Astrocyte (in vitro differentiated cells and primary cell): ENCODE data around the gene TLE2. TPM values are rescaled to one million over a fixed set of nuclear protein-coding genes. Genes with fewer than 3 reads are reported as not detected.

Experiments
- DNase-seq: peaks from one replicate; pipeline ENCODE4 v3.0.0-alpha.2; 2010; ENCODE audit warnings: low read depth
- FAIRE-seq: peaks from 2 replicates; lab custom pipeline; 2011; peaks lifted over from hg19 to GRCh38; lab: Jason Lieb, UNC
- H2AFZ ChIP-seq: 2 replicates; pipeline ENCODE4 v1.6.0; 2012; ENCODE audit warnings: low read depth, low read length, inconsistent platforms
- H3K27ac ChIP-seq: 2 replicates; pipeline ENCODE4 v1.5.1; 2011; ENCODE audit warnings: low read depth, low read length, inconsistent platforms
- H3K27me3 ChIP-seq: 2 replicates; pipeline ENCODE4 v1.6.0; 2011; ENCODE audit warnings: low read length, inconsistent platforms; ENCODE audit not compliant: insufficient read depth
- H3K36me3 ChIP-seq: 2 replicates; pipeline ENCODE4 v1.5.1; 2011; ENCODE audit warnings: low read length, inconsistent platforms; ENCODE audit not compliant: insufficient read depth
- H3K4me1 ChIP-seq: 2 replicates; pipeline ENCODE4 v1.5.1; 2011; ENCODE audit warnings: low read length, inconsistent platforms; ENCODE audit not compliant: insufficient read depth
- H3K4me2 ChIP-seq: 2 replicates; pipeline ENCODE4 v1.6.0; 2012; ENCODE audit warnings: low read length, inconsistent platforms
- H3K4me3 ChIP-seq: 2 replicates; pipeline ENCODE4 v1.5.1; 2011; ENCODE audit warnings: low read depth, mild to moderate bottlenecking, low read length, inconsistent platforms; ENCODE audit not compliant: insufficient read depth
- H3K79me2 ChIP-seq: 2 replicates; pipeline ENCODE4 v1.6.0; 2012; ENCODE audit warnings: mild to moderate bottlenecking, low read length, inconsistent platforms; ENCODE audit not compliant: insufficient read depth
- H3K9ac ChIP-seq: 2 replicates; pipeline ENCODE4 v1.6.0; 2012; ENCODE audit warnings: mild to moderate bottlenecking, low read length, inconsistent platforms
- H3K9me3 ChIP-seq: 2 replicates; pipeline ENCODE4 v1.5.1; 2012; ENCODE audit warnings: low read depth, mild to moderate bottlenecking, low read length, inconsistent platforms; ENCODE audit not compliant: insufficient read depth
- H4K20me1 ChIP-seq: 2 replicates; pipeline ENCODE4 v1.6.0; 2012; ENCODE audit warnings: low read length, inconsistent platforms; ENCODE audit not compliant: insufficient read depth
- H3K27ac Mint-ChIP-seq: one replicate; pipeline ENCODE4 v1.8.0; 2021; ENCODE audit warnings: mild to moderate bottlenecking, mixed read lengths; ENCODE audit not compliant: unreplicated experiment
- H3K27me3 Mint-ChIP-seq: one replicate; pipeline ENCODE4 v1.8.0; 2021; ENCODE audit warnings: low read depth, mixed read lengths; ENCODE audit not compliant: unreplicated experiment
- H3K36me3 Mint-ChIP-seq: one replicate; pipeline ENCODE4 v1.8.0; 2021; ENCODE audit warnings: low read depth, mixed read lengths; ENCODE audit not compliant: unreplicated experiment
- H3K4me1 Mint-ChIP-seq: one replicate; pipeline ENCODE4 v1.8.0; 2021; ENCODE audit warnings: low read depth, mixed read lengths; ENCODE audit not compliant: unreplicated experiment
- H3K4me3 Mint-ChIP-seq: one replicate; pipeline ENCODE4 v1.8.0; 2021; ENCODE audit warnings: mild to moderate bottlenecking, moderate library complexity, mixed read lengths; ENCODE audit not compliant: unreplicated experiment
- H3K9me3 Mint-ChIP-seq: one replicate; pipeline ENCODE4 v1.8.0; 2021; ENCODE audit warnings: mild to moderate bottlenecking, mixed read lengths; ENCODE audit not compliant: unreplicated experiment
- EZH2 ChIP-seq: IDR thresholded peaks from 2 replicates; pipeline ENCODE4 v1.6.1; 2012; ENCODE audit warnings: mild to moderate bottlenecking, low read length, inconsistent platforms; ENCODE audit not compliant: insufficient read depth
- total RNA-seq: library from RNA; stranded (reverse); gene quantifications from 2 replicates; pipeline ENCODE4 v1.2.1, GENCODE V29; 2021
- TF ChIP-seq, protein P1 (sequence below): IDR thresholded peaks from 2 replicates; pipeline ENCODE4 v1.5.1; 2011; ENCODE audit warnings: low read depth, mild to moderate bottlenecking, inconsistent platforms, low read length, moderate library complexity; ENCODE audit not compliant: insufficient read depth

Gene TLE2
- total RNA-seq, 1 donor from 2014 or later, result 0.79 TPM

DNA sequence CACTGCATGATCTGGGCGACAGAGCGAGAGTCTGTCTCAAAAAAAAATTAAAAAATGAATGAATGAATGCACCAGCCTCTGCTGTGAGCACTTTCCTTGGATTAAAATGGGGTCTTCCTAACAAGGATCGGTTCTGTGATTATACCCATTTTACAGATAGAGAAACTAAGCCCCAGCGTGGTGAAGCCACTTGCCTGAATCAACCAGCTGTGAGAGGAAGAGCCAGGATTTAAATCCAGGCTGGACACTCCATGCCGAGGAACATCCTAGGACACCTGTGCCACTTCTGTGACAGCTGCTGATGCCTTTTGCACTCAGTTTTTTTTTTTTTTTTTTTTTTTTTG lies 19.1 kb upstream of the TLE2 start:
- no peak overlapping the region for H3K27ac Mint-ChIP-seq
- Histone ChIP-seq H3K9me3 (no peaks in the 10 kb centered on the region), H3K79me2 (no peaks in the 10 kb centered on the region), H3K4me1 (peaks cover 5% of the 10 kb centered on the region), H2AFZ (no peak overlapping the region), H4K20me1 (peaks cover 2% of the 10 kb centered on the region), H3K9ac (no peak overlapping the region), H3K27me3 (peaks cover 4% of the 10 kb centered on the region), H3K4me3 (no peak overlapping the region), H3K36me3 (no peaks in the 10 kb centered on the region), H3K27ac (no peak overlapping the region), H3K4me2 (no peak overlapping the region)
- TF ChIP-seq, protein P1, sequence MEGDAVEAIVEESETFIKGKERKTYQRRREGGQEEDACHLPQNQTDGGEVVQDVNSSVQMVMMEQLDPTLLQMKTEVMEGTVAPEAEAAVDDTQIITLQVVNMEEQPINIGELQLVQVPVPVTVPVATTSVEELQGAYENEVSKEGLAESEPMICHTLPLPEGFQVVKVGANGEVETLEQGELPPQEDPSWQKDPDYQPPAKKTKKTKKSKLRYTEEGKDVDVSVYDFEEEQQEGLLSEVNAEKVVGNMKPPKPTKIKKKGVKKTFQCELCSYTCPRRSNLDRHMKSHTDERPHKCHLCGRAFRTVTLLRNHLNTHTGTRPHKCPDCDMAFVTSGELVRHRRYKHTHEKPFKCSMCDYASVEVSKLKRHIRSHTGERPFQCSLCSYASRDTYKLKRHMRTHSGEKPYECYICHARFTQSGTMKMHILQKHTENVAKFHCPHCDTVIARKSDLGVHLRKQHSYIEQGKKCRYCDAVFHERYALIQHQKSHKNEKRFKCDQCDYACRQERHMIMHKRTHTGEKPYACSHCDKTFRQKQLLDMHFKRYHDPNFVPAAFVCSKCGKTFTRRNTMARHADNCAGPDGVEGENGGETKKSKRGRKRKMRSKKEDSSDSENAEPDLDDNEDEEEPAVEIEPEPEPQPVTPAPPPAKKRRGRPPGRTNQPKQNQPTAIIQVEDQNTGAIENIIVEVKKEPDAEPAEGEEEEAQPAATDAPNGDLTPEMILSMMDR, result no peak
- no peak for TF ChIP-seq EZH2
- no peak overlapping the region for H3K4me3 Mint-ChIP-seq
- no peaks in the 10 kb centered on the region for H3K4me1 Mint-ChIP-seq
- no peak for FAIRE-seq
- H3K36me3 Mint-ChIP-seq, result no peaks in the 10 kb centered on the region
- H3K9me3 Mint-ChIP-seq, result no peaks in the 10 kb centered on the region
- no peak for DNase-seq
- H3K27me3 Mint-ChIP-seq, result peaks cover 33% of the 10 kb centered on the region

DNA sequence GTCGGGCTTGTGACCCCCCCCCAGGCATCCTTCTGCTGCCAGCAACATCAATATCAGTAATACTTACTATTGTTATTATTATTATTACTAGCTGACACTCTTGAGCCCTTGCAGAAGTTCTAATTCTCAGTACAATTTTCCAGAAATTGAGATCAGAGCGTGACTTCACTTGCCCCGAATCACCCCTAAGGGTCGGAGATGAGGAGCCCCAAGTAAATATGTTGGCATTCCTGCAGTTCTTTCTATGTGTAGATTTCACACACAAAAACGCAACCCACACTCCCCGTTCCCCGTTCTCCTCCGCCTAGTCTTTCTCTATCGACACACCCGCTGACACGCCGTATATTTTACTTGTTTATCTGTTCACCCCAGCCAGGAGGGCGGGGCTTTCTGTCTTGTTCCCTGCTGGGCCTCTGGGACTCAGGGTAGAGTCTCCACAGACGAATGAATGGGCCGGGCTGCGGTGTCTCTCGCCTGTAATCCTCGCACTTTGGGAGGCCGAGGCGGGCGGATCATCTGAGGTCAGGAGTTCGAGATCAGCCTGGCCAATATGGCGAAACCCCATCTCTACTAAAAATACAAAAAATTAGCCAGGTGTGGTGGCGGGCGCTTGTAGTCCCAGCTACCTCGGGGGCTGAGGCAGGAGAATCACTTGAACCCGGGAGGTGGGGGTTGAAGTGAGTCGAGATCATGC lies 18.6 kb upstream of the TLE2 start:
- no peak overlapping the region for H3K27ac Mint-ChIP-seq
- H3K27me3 Mint-ChIP-seq, result peaks cover 37% of the 10 kb centered on the region
- TF ChIP-seq, protein P1, result no peak
- no peak for TF ChIP-seq EZH2
- no peaks in the 10 kb centered on the region for H3K4me1 Mint-ChIP-seq
- Histone ChIP-seq H3K27me3 (peaks cover 4% of the 10 kb centered on the region), H3K4me2 (peak overlapping the region; percentile 79), H3K4me1 (peaks cover 5% of the 10 kb centered on the region), H4K20me1 (no peaks in the 10 kb centered on the region), H3K36me3 (no peaks in the 10 kb centered on the region), H3K79me2 (no peaks in the 10 kb centered on the region), H3K9me3 (no peaks in the 10 kb centered on the region), H2AFZ (peak overlapping the region; percentile 16), H3K4me3 (peak overlapping the region; percentile 42), H3K27ac (no peak overlapping the region), H3K9ac (no peak overlapping the region)
- no peaks in the 10 kb centered on the region for H3K36me3 Mint-ChIP-seq
- H3K4me3 Mint-ChIP-seq, result peak overlapping the region; percentile 76
- DNase-seq (peak; percentile 43), FAIRE-seq (no peak)
- H3K9me3 Mint-ChIP-seq, result no peaks in the 10 kb centered on the region
